PC-9 (cell line): Measurements from ENCODE around the gene APBA1.

Source experiments
- EZH2 ChIP-seq: fragments of 200-600 bp; sonication (generic); IDR thresholded peaks from 2 replicates; pipeline ENCODE4 v1.8.0; 2017; ENCODE audit warnings: antibody characterized with exemption, low read depth
- TF ChIP-seq, protein P1 (sequence below): fragments of 200-600 bp; sonication (generic); conservative IDR thresholded peaks from 2 replicates; pipeline ENCODE4 v1.6.1; 2017; ENCODE audit warnings: mixed run types, antibody characterized with exemption, mild to moderate bottlenecking, moderate library complexity

DNA sequence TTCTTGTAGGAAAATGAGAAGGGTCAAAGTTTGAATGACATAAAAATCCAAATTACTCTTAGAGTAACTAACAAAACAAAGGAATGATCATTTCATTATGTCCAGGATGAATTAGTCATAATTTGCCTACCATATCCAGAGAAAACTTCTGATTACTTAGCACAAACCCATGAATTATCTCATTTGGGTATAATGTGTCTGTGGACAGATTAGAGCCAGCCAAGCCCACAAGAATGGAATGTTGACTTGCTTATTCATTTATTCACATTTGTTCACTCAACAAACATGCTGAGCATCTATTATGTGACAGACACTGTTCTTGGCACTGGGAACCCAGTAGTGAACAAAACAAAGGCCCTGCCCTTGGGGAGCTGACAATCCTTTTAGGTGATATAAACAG is 87.4 kb downstream of the APBA1 start:
- no peak for TF ChIP-seq EZH2
- TF ChIP-seq, protein P1, sequence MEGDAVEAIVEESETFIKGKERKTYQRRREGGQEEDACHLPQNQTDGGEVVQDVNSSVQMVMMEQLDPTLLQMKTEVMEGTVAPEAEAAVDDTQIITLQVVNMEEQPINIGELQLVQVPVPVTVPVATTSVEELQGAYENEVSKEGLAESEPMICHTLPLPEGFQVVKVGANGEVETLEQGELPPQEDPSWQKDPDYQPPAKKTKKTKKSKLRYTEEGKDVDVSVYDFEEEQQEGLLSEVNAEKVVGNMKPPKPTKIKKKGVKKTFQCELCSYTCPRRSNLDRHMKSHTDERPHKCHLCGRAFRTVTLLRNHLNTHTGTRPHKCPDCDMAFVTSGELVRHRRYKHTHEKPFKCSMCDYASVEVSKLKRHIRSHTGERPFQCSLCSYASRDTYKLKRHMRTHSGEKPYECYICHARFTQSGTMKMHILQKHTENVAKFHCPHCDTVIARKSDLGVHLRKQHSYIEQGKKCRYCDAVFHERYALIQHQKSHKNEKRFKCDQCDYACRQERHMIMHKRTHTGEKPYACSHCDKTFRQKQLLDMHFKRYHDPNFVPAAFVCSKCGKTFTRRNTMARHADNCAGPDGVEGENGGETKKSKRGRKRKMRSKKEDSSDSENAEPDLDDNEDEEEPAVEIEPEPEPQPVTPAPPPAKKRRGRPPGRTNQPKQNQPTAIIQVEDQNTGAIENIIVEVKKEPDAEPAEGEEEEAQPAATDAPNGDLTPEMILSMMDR = no peak
